GM21390 (cell line): Measurements from ENCODE around the gene OBI1.
"Not testable (repeated sequence)": the region's sequence is repeated elsewhere in the genome, so short reads cannot be mapped to it uniquely, and the experiment has no call there.

Source experiments
- ATAC-seq: cut with Tn5 transposase; IDR thresholded peaks from one replicate; pipeline ENCODE4 v1.9.1; 2021; ENCODE audit not compliant: unreplicated experiment

Gene OBI1

DNA sequence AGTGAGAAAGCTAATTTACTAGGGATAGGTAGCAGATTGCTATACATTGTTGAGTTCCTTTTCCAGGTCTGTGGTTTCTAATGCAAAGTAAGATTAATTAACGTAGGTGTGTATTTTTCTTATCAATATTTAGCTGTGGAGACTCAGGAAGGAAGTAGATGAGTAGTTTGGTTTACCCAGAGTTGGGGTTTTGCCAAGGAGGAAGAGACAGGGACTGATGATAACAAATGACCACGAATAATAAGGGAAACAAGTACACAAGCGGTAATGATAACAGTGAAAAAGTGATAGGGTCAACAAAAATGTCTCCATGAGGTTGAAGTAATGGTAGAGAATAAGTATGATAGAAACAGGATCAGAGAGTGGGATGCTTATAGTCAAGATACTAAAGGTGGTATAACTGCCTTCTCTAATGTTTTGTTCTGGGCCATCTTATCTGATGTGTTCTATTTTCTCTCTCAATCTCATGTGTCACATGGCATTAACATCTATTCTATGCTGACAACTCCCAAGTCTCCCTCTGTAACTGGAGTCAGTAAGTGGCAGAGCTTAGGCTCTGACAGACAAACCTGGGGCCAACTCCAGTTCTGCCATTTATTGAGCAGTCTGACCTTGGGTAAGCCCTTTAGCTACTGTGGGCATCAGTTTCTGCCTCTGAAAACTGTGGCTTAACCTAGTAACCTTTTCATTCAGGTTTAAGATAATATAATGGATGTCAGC, 8.8 kb downstream of the OBI1 start:
- ATAC-seq = no peak

DNA sequence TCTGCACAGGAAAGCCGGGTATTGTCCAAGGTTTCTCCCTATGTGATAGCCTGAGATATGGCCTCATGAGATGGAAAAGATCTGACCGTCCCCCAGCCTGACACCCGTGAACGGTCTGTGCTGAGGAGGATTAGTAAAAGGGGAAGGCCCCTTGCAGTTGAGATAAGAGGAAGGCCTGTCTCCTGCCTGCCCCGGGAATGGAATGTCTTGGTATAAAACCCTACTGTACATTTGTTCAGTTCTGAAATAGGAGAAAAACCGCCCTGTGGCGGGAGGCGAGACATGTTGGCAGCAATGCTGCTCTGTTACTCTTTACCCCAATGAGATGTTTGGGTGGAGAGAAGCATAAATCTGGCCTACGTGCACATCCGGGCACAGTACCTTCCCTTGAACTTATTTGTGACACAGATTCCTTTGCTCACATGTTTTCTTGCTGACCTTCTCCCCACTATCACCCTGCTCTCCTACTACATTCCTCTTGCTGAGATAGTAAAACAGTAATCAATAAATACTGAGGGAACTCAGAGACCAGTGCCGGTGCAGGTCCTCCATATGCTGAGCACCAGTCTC, 11.8 kb downstream of the OBI1 start:
- ATAC-seq = not testable (repeated sequence)

DNA sequence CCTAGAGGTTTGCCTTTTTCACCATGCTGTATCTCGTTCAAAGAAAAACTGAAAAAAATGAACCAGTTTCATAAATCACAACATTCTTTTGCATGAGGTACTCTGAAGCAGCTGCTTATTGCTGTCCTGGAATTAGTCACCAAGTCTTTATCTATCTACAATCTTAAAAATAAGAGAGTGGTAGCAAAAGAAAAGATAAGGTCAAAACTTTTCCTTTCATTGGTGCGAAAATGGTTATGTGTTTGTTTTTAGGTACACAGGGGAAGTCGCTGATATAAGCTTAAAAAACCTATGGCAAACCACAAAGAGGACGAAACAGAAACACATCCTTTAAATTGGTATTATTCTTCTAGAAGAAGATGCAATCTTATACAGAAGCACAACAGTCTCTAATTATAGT, 20.7 kb downstream of the OBI1 start:
- peak; percentile 49 for ATAC-seq

GRCh38 chr13:78636495-78636894, 22.5 kb downstream of the OBI1 start:
- ATAC-seq = no peak

DNA sequence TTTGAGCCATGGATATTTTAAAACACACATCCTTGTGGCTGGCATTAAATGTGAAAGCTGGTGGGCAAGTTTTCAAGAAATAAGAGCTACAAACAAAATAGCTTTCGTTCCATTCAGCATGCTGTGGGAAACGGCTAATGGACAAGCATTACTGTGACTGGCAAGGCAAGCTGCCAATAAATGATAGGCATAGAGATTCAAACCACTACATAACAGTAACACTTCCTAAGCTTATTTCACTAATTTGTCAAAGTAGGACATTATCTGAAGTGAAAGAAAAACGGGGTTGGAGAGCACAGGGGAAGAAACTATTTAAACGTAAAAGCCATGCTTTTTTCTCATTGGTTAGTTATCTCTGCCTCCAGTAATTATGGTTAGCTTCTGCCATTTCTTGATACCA, 26.0 kb downstream of the OBI1 start:
- no peak for ATAC-seq

GRCh38 chr13:78631077-78631476, 27.9 kb downstream of the OBI1 start:
- no peak for ATAC-seq

DNA sequence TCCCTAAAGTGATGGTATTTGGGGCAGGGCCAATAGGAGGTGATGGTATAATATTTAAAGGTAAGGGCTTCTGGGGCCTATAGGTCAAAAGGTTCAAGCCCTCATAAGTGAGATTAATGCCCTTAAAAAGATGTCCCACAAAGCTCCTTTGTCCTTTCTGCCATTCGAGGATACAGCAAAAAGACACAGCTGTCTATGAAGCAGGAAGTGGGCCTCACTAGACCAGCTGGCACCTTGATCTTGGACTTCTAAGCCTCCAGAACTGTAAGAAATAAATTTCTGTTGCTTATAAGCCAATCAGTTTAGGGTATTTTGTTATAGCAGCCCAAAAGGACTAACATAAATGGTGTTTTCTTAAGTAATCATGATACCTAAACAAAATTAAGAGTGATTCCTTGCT, 28.4 kb downstream of the OBI1 start:
- ATAC-seq = no peak

DNA sequence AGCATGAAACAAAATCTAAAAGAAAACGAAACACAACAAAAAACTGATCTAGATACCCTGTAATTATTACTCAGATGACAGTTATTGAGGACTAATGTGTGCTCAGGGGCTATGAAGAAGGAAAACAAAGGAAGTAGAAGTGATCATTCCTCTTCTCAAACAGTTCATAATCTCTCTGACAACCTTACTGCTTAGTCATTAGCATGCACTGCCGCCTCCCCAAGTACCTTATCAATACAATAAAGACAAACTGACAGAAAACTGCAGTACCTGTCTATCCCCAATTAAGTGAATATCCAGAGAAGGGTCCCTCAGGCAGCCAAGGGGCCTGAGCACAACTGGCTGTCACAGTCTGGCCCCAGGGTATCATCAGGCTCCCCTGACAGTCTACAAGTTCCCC, 33.6 kb downstream of the OBI1 start:
- ATAC-seq = no peak

DNA sequence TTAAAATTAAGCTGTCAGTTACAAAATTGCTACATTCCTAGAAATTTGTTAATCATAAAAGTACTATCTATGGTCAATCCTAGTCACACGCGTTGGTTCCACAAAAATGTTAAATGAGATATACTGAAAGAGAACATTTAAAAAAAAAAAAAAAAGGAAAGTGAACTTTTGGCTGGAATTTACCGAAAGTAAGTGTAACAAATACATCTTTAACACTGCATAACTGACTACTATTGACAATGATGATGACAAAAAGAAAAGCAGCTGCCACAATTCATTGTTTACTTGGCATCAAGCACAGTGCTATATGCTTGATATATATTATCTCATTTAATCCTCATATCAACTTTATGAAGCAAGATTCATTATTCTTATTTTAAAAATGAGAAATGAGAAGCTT, 35.8 kb downstream of the OBI1 start:
- ATAC-seq = no peak

DNA sequence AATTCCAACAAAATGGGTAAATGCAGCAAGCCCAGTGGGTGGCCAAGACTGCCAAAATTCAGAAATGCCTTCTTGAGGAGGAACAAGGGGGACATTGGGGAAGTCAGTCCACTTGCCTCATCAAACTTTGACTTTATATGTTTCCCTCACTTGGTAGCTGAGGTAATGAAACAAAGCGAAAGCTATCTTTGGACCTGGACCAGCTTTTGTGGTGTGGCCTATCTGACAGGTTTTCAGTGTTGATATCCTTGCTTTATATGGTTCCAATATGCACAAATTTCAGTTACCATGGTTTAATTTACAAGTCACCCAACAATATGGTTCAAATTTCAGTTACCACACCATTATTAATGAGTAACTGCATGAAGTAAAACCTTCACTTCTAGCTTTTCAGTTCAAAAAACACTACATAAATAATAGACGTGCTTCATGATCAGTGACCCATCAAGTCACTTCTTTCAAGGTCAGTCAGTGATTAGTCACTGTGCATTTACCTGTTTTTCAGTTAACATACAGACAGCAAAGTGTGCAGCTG, 38.0 kb downstream of the OBI1 start:
- ATAC-seq = no peak

GRCh38 chr13:78618411-78618810, 40.5 kb downstream of the OBI1 start:
- ATAC-seq = no peak

GRCh38 chr13:78611040-78611439, 47.9 kb downstream of the OBI1 start:
- no peak for ATAC-seq

GRCh38 chr13:78610381-78610883, 48.5 kb downstream of the OBI1 start:
- ATAC-seq = peak; percentile 43

DNA sequence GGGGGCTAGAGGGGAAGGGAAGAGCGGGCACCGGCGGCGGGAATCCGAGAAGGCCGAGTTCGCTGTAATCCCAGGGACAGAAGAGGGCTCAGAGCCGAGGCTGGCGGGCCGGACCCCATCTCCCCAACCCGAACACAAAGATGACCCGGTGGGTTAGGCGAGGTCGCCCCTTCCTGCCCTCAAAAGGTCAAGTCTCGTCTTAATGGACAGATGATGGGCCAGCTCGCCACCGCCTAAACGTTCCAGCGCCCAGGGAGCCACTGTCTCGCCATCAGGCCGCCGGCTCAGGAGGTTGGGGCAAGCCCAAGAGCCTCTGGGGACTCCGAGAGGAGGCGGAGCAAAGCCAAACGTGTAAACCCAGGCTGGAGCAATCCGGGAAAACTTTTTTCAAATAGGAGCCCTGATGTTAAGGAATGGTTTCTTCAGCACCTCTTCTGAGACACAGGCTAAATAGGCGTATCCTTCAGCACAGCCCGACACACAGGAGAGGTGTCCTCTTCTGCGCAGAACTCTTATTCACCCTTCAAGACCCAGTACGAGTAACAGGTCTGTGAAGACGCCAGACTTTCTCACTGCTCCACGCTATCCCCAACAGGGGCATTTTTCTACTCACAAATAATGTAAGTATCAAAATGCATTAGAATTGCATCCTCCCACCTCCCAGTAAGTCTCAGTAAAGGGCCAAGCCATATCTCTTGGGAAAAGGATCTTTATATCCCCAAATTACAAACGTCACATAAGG, 49.3 kb downstream of the OBI1 start:
- no peak for ATAC-seq

GRCh38 chr13:78608688-78609463, 50.1 kb downstream of the OBI1 start:
- no peak for ATAC-seq

GRCh38 chr13:78608252-78608687, 50.7 kb downstream of the OBI1 start:
- no peak for ATAC-seq

DNA sequence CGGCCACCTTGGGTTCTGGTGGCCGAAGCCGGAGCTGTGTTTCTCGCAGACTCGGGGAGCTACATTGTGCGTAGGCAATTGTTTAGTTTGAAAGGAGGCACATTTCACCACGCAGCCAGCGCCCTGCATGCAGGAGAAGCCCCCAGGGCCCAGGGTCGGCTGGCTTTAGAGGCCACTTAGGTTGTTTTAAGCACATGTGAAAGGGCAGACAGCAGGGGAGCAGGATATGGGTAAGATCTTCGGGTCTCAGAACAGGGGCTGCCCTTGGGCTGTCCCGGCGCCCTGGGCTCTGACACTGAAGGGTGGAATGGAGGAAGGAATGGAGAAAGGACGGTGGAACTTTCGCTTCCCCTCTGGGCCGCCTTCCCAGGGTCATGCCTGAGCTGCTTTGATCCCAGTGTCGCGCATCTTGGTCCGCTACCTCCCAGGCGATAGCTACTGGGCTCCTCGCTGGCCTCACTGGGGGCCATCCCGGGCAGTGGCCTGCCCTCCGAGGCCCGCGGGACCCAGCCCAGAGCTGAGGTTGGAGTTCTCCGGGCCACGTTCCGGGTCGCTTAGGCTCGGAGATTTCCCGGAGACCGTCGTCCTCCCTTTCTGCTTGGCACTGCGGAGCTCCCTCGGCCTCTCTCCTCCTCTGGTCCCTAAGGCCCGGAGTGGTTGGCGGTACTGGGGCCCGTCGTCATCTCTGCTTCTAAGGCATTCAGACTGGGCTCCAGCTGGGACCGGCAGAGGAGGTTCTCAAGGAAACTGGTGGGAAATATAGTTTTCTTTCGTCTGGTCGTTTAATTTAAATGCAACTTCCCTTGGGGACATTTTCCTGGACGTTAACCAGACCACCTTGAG, 51.3 kb downstream of the OBI1 start:
- no peak for ATAC-seq

GRCh38 chr13:78606471-78607408, 52.2 kb downstream of the OBI1 start:
- no peak for ATAC-seq
